ENCODE data around the gene PARD3.

PARD3 gene

DNA sequence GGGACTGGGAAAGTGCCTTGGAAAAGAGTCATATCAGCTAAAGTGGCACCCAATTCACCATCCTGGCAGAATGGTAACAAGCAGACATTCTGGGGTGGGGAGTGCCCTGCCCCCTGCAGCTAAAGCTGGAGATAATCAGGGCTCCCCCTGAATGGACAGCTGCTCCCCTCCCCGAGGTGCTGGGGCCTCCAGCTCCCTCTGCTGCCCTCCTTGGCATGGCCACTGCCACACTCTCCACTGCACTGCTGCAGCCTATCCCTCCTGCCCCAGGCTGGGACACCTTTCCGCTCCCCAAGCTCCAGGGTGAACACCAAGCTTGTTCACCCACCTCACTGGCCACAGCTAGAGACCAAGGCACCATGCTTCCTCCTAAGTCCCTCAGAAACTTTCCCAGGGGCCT, 9.8 kb upstream of the PARD3 start:
- no peak for DNase-seq (ENCODE audit: low spot score)

GRCh38 chr10:34821587-34822585, 6.8 kb upstream of the PARD3 start:
- DNase-seq (ENCODE audit: low spot score) = no peak

DNA sequence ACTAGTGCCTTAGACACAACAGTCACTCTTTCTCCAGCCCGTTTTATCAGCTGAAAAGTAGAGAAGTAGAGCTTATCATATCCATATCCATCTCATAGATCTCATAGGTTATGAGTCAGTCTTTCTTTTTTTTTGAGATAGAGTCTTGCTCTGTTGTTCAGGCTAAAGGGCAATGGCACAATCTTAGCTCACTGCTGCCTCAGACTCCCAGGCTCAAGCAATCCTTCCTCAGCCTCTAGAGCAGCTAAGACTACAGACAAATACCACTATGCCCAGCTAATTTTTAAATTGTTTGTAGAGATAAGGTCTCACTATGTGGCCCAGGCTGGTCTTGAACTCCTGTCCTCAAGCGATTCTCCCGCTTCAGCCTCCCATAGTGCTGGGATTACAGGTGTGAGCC, 2.5 kb upstream of the PARD3 start:
- DNase-seq (ENCODE audit: low spot score) = no peak

GRCh38 chr10:34817054-34817453, 2.0 kb upstream of the PARD3 start:
- DNase-seq (ENCODE audit: low spot score) = no peak

DNA sequence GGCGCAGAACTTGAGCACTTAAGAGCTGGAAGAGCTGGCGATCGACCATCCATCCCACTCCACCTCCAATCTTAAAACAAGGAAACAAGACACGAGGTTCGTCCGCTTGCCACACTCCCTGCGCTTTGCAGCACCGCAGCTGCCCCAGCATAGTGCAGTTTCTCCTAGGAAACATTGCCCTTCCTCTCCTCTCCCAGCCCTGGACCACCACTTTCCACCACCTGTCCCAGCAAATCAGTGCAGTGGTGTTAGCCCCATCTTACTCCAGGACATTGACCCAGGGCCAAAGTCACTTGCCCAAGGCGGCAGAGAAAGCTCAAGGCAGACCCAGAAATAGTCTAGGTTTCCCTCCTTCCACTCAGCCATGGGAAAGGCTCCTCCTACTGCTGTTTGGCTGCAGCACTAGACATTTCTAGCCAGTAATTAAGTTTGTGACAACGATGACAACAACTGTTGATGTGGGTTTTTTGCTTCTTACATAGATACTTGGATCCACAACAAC, 1.5 kb upstream of the PARD3 start:
- peak; percentile 33 for DNase-seq (ENCODE audit: low spot score)

DNA sequence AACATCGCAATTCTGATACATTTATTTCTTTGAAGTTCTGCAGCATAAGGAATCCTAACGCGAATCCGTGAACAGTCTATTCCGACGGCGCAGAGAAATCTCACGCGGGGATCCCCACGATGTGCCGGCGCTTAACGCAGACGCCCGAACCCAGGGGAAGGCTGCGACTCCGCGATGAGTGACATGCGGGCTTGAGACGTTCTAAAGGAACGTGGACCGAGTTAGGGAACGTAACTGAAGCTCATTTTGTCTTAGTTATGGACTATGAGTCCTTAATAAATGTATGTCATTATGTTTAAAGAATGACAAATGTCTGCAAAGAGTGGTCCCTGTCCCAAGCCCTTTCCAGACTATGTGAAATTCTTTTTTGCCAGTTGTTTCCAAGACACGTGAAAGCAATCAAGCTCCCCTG, 995 bp upstream of the PARD3 start:
- DNase-seq (ENCODE audit: low spot score) = no peak

GRCh38 chr10:34814913-34815184, 247 bp downstream of the PARD3 start:
- DNase-seq (ENCODE audit: low spot score) = no peak

DNA sequence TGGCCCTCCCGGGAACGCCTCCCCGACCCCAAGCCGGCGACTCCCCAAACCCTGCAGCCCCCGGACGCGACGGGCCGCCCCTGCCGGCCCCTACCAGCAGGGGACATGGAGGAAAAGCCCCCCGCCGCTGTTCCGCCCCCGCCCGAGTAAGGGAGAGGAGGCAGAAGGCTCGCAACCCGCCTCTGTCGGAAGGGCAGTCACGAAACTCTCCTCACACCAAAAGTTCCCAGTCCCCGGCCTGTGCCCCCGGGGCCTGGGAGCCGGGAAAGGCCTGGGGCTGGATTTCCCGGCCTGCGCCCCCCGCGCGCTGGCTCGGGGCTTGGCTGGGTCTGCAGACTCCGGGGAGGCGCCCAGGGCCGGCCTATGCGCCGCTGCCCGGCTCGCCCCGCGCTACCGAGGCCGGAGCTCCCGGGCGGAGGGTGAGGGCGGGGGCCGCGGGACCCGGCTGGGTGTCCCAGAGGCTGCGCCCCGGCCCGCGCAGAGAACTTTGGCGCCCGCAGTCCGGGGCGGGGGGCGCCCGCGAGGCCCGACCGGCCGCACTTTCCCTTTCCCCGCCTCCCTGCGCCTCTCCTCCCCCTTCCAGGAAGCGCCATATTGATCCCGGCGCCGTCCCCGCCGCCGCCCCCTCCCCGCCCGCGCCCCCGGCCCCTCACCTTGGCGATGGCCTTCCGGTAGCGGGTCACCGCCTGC, 728 bp downstream of the PARD3 start:
- peak; percentile 85 for DNase-seq (ENCODE audit: low spot score)

- DNase-seq (ENCODE audit: low spot score) = peak; percentile 77
Observed at GRCh38 chr10:34813626-34814222, 1.4 kb downstream of the PARD3 start.

DNA sequence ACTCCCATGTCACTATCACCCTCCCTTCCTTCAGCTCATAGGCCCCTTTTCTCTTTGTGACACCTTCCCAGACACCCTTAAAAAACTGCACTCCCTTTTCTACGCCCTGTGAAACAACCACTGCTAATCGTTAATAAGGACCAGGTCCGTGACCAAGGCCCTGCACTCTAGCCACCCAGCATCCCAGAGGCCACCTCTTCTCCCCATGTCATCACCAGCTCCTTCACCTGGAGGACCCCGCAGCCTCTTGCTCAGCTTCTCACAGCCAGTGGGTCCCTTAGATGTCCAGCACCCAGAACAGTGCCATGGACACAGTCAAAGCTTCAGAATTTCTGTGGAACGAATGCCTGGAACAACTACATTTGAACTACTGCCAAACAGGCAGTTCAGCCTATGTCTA, 2.3 kb downstream of the PARD3 start:
- DNase-seq (ENCODE audit: low spot score) = no peak

- peak; percentile 59 for DNase-seq (ENCODE audit: low spot score)
Observed at GRCh38 chr10:34811968-34812514, 3.1 kb downstream of the PARD3 start.

- no peak for DNase-seq (ENCODE audit: low spot score)
Observed at GRCh38 chr10:34811126-34811967, 3.7 kb downstream of the PARD3 start.

DNA sequence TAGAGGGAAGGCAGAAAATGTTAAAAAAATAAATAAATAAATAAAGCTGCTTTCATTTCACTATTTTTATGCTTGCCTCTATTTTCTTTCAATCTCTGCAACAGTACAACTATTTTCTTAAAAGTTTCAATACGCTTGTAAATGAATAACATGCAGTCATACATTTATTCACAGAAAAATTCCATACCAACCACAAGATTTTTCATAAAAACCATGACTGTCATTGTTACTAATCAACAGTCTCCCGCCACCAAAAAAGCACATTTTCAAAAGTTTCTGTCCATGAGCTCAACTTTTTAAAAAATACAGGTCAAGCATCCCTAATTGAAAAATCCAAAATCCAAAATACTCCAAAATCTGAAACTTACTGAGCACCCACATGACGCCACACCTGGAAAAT, 5.3 kb downstream of the PARD3 start:
- no peak for DNase-seq (ENCODE audit: low spot score)

DNA sequence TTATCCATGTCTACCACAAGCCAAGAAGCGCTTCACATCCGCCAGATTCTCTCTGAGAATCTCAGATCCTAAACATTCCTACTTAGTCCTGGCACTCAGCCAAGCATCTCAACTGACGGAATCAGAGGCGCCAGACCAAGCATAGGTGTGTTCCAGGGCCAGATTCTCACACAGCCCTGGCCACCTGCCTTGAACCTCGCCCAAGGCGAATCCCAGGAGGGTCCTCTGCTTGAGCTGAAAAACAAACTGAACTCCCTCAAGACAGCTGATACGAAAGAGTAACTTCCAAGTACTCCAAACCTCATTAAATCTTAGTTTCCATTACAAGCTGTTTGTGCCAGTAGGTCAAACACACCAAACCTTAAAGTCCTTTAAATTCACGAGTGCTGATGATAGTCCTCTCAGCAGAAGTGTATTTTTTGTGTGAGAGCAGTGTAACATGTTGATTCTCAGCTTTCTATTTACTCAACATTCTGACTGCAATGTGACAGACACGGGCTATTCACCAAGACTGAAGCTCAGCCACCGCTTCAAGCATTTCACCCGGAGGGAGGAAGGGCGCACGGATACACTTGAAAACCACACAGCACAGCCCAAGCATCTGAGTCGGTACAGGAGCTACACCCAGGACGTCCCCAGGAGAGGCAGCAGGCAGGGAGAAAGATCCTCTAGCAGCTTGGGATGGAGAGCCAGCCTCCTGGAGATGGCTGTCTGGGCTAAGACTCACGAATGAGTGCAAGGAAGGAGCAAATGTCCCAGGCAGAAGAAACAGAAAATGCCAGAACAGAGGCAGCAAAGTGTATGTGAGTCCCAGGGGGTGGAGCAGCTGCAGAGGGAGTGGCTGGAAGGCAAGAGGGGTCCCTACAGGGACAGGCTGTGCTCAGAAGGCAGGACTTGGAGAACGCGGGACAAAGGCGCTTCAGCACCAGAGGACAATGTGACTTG, 6.0 kb downstream of the PARD3 start:
- peak; percentile 50 for DNase-seq (ENCODE audit: low spot score)

DNA sequence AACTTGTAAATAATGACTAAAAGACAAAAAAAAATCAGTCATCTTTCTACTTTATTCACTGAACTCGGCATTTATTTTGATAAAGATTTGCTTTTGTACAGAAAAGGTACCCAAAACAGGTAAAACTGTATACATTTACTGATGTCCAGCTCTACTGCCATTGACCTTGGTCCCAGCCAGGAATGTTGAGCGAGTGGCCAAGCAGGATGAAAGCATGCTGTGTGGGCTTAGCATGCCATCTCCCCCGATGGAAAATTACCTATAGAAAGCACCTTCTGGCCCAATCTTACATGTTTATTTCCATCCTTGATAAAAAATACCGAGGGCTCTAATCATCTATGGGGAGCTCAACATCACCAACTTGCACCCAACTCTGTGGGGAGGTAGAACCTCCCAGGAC, 6.8 kb downstream of the PARD3 start:
- no peak for DNase-seq (ENCODE audit: low spot score)

DNA sequence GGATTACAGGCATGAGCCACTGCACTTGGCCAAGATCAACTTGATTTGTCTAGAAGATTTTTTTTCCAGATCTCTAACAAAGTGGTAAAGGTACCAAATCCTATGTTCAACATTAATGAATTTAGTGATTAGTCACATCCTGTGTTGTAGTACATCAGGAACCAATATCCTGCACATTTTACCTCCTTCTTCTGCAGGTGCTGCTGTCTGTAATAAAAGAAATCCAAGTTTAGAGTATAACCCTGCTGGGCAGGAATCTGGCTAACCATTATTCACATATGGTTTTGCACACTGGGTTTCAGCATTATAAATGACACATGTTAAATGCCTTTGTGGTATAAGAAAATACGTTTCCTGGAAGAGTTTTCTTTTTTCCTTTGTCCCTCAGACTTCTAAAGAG, 10.8 kb downstream of the PARD3 start:
- no peak for DNase-seq (ENCODE audit: low spot score)

GRCh38 chr10:34802692-34803091, 12.4 kb downstream of the PARD3 start:
- no peak for DNase-seq (ENCODE audit: low spot score)

DNA sequence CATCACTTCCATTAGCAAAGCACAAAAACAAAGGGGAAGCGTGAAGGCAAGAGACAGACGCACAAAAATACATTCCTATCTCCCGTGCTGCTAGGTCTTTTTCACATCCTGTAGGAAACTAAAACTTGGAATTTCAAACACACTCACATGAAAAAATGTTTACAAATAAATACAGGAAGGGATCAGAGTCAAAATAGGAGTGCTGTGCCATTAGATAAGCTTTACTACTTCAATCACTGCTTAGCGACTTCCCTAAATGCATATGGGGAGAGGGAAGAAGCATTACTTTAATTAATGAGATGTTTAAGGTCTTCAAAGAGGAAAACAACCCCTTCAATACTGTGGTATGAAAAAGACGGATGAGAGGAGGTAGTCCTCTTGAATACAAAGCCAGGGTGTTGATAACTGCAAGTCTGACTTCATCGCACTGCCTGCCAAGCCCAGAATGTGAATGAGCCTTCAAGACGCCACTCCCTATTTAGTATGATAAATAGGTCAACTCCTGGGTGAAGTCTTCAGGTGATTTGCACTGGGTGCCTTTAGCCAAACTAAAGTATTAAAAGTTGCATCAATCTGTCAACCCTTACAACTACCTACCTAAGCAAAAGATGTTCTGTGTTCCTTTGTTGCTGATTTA, 13.9 kb downstream of the PARD3 start:
- DNase-seq (ENCODE audit: low spot score) = no peak

GRCh38 chr10:34800624-34801023, 14.5 kb downstream of the PARD3 start:
- no peak for DNase-seq (ENCODE audit: low spot score)

- DNase-seq (ENCODE audit: low spot score) = no peak
Observed at GRCh38 chr10:34798654-34799053, 16.4 kb downstream of the PARD3 start.

Measured in GM03348 (cell line).